ENCODE measurements around the gene FBXL7. TPM values are rescaled to one million over a fixed set of nuclear protein-coding genes. Genes with fewer than 3 reads are reported as not detected.

The FBXL7 gene
- total and polyA plus RNA-seq, 2 donors (not counting 3 experiments of a cell fraction or from before 2014, with no cell fraction given): 23.5 to 32.2 TPM

DNA sequence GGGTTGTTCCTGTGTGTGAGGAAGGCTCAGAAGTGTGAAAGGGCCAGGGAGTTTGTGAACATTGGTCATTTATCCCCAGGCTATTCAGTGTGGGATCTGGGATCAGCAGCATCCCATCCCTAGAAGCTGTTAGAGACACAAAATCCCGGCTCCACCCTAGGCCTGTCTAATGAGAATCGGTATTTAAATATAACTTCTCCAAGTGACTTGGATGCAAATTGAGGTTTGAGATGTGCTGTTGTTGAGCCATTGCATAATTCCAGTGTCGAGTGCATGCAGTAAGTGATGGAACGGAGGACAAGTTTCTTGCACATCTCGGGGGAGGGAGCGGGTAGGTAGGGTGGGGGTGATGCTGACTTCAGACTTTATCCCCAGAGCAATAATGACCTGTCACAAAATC lies 138.3 kb downstream of the FBXL7 start:
- Histone ChIP-seq H3K9me1 (replicated peaks; ENCODE audit: control insufficient read depth, extremely low read depth, insufficient read depth, low read length) (peaks cover 2% of the 10 kb centered on the region), H2AFZ (ENCODE audit: low read depth, low read length) (no peak overlapping the region), H3K9me3 (replicated peaks; ENCODE audit: control insufficient read depth, insufficient read depth, low read length) (no peaks in the 10 kb centered on the region), H3K27me3 (ENCODE audit: control insufficient read depth in 2 of 2, insufficient read depth in 2 of 2, low read length in 2 of 2) (no peaks in the 10 kb centered on the region), H3K36me3 (ENCODE audit: control insufficient read depth in 2 of 2, extremely low read depth in 1 of 2, insufficient read depth in 2 of 2, low read length in 2 of 2) (no peaks in the 10 kb centered on the region), H3K27ac (ENCODE audit: insufficient read depth, low read depth, low read length) (no peak overlapping the region), H3K9ac (replicated peaks; ENCODE audit: extremely low read depth, insufficient read depth, low read length) (no peak overlapping the region), H3K4me2 (ENCODE audit: insufficient read depth, low read length) (no peak overlapping the region), H3K4me1 (ENCODE audit: control insufficient read depth, extremely low read depth, insufficient read depth, low read length) (peaks cover under 1% of the 10 kb centered on the region), H4K20me1 (replicated peaks; ENCODE audit: control insufficient read depth, extremely low read depth, insufficient read depth, low read length) (peaks cover 2% of the 10 kb centered on the region), H3K4me3 (replicated peaks in 1 of 3; ENCODE audit: insufficient read depth in 1 of 3, low read depth in 1 of 3, low read length in 3 of 3) (no peak overlapping the region), H3K79me2 (ENCODE audit: control insufficient read depth, insufficient read depth, low read length) (peaks cover 10% of the 10 kb centered on the region)
- no peak for FAIRE-seq
- dilution Hi-C loops (cut with MboI; ENCODE audit: extremely low pct_ligation_motif_present, low sequenced_read_pairs) (no loop called here), intact Hi-C loops (cut with micrococcal nuclease) (no loop called here)
- no TSS peak for BruUV-seq (replicated peaks)
- ChIA-PET POLR2A (interaction anchor here (0.6 kb wide), 1 partner anchor 426 kb away, joined by 6 read pairs; no protein-coding TSS in a partner anchor), CTCF (interaction anchor here (1.7 kb wide), 1 partner anchor 186 kb away, joined by 4 read pairs; no protein-coding TSS in a partner anchor)
- DNase-seq (ENCODE audit: low read depth, low spot score): no peak
- TF ChIP-seq, protein P1, sequence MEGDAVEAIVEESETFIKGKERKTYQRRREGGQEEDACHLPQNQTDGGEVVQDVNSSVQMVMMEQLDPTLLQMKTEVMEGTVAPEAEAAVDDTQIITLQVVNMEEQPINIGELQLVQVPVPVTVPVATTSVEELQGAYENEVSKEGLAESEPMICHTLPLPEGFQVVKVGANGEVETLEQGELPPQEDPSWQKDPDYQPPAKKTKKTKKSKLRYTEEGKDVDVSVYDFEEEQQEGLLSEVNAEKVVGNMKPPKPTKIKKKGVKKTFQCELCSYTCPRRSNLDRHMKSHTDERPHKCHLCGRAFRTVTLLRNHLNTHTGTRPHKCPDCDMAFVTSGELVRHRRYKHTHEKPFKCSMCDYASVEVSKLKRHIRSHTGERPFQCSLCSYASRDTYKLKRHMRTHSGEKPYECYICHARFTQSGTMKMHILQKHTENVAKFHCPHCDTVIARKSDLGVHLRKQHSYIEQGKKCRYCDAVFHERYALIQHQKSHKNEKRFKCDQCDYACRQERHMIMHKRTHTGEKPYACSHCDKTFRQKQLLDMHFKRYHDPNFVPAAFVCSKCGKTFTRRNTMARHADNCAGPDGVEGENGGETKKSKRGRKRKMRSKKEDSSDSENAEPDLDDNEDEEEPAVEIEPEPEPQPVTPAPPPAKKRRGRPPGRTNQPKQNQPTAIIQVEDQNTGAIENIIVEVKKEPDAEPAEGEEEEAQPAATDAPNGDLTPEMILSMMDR (IDR thresholded peaks at IDR 0.05; ENCODE audit: extremely low read depth in 1 of 2, insufficient read depth in 1 of 2, low read depth in 1 of 2, low read length in 2 of 2): no peak
- no peak for TF ChIP-seq POLR2AphosphoS5 (IDR thresholded peaks at IDR 0.05; ENCODE audit: insufficient read depth, low read depth, low read length)
- no peak for TF ChIP-seq FOS (IDR thresholded peaks at IDR 0.05; ENCODE audit: borderline replicate concordance, insufficient read depth, low read length)
- no peak for TF ChIP-seq MYC (IDR thresholded peaks at IDR 0.05; ENCODE audit: low read depth, low read length)
- TF ChIP-seq POLR2A (IDR thresholded peaks at IDR 0.05; ENCODE audit: low read depth, low read length): no peak
- no peak for TF ChIP-seq JUN (IDR thresholded peaks at IDR 0.05; ENCODE audit: borderline replicate concordance, insufficient read depth, insufficient read length, low read depth)
- no peak for TF ChIP-seq EZH2 (IDR thresholded peaks at IDR 0.05; ENCODE audit: borderline replicate concordance, low read depth, low read length, severe bottlenecking)
- TF ChIP-seq, protein P2, sequence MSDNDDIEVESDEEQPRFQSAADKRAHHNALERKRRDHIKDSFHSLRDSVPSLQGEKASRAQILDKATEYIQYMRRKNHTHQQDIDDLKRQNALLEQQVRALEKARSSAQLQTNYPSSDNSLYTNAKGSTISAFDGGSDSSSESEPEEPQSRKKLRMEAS (IDR thresholded peaks at IDR 0.05; ENCODE audit: insufficient read depth, insufficient read length): no peak
- TF ChIP-seq GATA2 (IDR thresholded peaks at IDR 0.05; ENCODE audit: insufficient read depth, insufficient read length, low read depth, low read length): no peak

Data from endothelial cell of umbilical vein (primary cell).